Measurements from ENCODE around the gene CLIP4. TPM values are rescaled to one million over a fixed set of nuclear protein-coding genes. Genes with fewer than 3 reads are reported as not detected.

Gene CLIP4
- total RNA-seq, 1 experiment from 2014 or later = 0.39 TPM

DNA sequence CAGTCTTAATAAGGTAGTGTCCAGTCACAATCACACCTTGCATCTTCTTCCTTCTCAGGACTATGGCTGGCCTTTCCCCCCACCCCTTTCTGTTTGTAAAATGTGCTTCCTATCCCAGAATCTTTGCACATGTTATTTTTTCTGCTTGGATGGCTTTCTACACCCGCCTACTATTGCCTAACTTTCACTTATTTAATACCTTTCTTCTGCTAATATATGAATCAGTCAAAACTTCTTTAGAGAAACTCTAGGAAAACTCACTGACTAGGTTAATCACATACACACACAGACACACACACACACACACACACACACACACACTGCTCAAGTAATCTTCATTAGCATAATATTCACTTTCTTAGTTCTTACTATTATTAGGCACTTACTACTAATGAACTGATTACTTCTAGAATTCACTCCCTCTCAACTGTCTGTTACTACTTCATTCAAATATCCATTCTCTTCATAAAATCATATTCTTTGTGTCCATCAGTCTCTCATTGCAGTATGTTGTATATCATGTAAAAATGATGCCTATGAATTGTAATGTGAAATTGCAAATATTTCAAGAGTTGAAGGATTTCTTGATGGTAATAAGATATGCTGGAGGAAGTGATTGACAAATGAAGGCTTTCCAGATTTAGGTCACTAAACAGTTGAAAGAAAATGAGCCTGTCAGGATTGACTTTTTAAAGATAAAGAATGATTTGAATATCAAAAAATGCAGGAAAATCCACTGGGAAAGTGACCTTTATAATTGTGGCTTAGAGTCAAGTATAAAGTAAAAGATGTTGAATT, 51.2 kb downstream of the CLIP4 start (continued):
- TF ChIP-seq, protein P1, sequence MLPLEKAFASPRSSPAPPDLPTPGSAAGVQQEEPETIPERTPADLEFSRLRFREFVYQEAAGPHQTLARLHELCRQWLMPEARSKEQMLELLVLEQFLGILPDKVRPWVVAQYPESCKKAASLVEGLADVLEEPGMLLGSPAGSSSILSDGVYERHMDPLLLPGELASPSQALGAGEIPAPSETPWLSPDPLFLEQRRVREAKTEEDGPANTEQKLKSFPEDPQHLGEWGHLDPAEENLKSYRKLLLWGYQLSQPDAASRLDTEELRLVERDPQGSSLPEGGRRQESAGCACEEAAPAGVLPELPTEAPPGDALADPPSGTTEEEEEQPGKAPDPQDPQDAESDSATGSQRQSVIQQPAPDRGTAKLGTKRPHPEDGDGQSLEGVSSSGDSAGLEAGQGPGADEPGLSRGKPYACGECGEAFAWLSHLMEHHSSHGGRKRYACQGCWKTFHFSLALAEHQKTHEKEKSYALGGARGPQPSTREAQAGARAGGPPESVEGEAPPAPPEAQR (CRISPR knock-in tag; IDR thresholded peaks at IDR 0.05) = no peak
- TF ChIP-seq MXD4 (CRISPR knock-in tag; IDR thresholded peaks at IDR 0.05; ENCODE audit: borderline replicate concordance) = no peak

DNA sequence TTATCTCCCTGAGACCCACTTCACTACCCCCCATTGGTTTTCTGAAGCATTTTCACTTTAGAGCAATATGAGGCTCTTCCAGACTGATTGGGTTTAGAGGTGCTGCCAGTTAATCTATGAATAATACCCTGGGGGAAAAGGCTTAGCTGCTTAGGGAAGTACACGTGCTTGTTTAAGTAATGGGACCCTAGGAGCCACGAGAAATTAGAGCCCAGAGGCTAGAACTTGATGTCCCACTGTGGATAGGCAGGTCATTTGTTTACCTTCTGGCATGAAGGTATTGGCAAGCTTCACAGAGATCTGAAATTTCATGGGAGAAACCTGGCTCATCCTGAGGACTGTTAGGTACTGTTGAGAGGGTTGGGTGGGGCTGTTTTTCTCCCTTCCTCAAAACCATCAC, 59.7 kb downstream of the CLIP4 start:
- Mint-ChIP-seq H3K9me3 (peaks cover 8% of the 10 kb centered on the region; the same call in 1 of the 2 replicates), H3K27ac (no peak overlapping the region), H3K36me3 (no peaks in the 10 kb centered on the region), H3K27me3 (ENCODE audit: low read depth) (peaks cover 73% of the 10 kb centered on the region), H3K4me3 (no peak overlapping the region), H3K4me1 (no peaks in the 10 kb centered on the region)
- ATAC-seq (no peak), DNase-seq (ENCODE audit: low spot score) (no peak)
- ChIA-PET POLR2A (no interaction called here), CTCF (no interaction called here)
- no peak for TF ChIP-seq JUN (CRISPR knock-in tag; IDR thresholded peaks at IDR 0.05)

DNA sequence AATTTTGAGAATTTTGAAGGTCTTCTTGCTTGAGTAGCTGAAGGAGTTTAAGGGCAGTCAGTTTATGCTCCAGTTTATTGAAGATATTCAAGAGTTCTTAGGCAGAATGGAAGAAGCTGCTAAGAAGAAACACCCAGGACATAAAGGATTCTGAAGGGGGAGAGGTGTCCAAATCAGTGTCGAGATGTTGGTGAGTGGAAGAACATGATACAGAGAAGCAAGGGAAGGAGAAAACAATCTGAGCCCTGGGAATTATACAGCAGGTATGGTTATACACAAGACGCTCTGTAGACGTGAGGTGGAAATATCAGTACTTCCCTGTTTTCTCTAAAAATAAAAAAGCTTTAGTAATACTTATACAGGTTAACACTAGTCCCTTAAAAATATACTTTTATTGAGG, 60.1 kb downstream of the CLIP4 start:
- CTCF ChIA-PET = no interaction called here
- ATAC-seq = no peak
- H3K4me1 Mint-ChIP-seq = no peaks in the 10 kb centered on the region
- DNase-seq (ENCODE audit: low spot score) = no peak
- peaks cover 8% of the 10 kb centered on the region; the same call in 1 of the 2 replicates for H3K9me3 Mint-ChIP-seq
- TF ChIP-seq RELA (CRISPR knock-in tag; IDR thresholded peaks at IDR 0.05; ENCODE audit: borderline replicate concordance) (no peak), GRHL2 (CRISPR knock-in tag; IDR thresholded peaks at IDR 0.05; ENCODE audit: insufficient replicate concordance, severe bottlenecking) (no peak), CREM (CRISPR knock-in tag; IDR thresholded peaks at IDR 0.05) (no peak), FOXK1 (CRISPR knock-in tag; IDR thresholded peaks at IDR 0.05) (no peak), ZNF396 (CRISPR knock-in tag; IDR thresholded peaks at IDR 0.05; ENCODE audit: borderline replicate concordance) (no peak), NFYB (CRISPR knock-in tag; conservative IDR thresholded peaks at IDR 0.05; ENCODE audit: low read depth) (no peak)
- TF ChIP-seq, protein P2, sequence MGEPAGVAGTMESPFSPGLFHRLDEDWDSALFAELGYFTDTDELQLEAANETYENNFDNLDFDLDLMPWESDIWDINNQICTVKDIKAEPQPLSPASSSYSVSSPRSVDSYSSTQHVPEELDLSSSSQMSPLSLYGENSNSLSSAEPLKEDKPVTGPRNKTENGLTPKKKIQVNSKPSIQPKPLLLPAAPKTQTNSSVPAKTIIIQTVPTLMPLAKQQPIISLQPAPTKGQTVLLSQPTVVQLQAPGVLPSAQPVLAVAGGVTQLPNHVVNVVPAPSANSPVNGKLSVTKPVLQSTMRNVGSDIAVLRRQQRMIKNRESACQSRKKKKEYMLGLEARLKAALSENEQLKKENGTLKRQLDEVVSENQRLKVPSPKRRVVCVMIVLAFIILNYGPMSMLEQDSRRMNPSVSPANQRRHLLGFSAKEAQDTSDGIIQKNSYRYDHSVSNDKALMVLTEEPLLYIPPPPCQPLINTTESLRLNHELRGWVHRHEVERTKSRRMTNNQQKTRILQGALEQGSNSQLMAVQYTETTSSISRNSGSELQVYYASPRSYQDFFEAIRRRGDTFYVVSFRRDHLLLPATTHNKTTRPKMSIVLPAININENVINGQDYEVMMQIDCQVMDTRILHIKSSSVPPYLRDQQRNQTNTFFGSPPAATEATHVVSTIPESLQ (CRISPR knock-in tag; IDR thresholded peaks at IDR 0.05) = no peak
- POLR2A ChIA-PET = no interaction called here
- no peak overlapping the region for H3K4me3 Mint-ChIP-seq
- no peaks in the 10 kb centered on the region for H3K36me3 Mint-ChIP-seq
- H3K27me3 Mint-ChIP-seq (ENCODE audit: low read depth) = peaks cover 75% of the 10 kb centered on the region
- no peak overlapping the region for H3K27ac Mint-ChIP-seq

DNA sequence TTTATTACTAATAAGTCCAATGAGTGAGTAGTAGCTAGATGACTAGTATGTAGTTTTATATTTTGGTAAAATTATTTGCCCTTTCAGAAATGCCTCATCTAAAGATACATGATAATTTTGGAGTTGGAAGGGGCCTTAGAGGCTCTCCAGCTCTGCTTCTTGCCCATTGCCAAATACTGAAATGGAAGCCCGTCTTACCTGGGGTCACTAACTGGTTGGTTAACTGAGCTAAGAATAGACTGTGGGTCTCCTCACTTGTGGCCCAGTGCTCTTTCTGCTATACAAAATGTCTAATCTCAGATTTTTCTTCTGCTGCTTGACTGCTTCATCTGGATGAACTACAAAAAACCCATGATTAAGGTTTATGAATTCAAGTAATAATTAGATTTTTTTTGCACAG, 67.1 kb downstream of the CLIP4 start:
- ChIA-PET CTCF (interaction anchor here (0.6 kb wide), 2 partner anchors 41 to 616 kb away, joined by 3 to 4 read pairs; no protein-coding TSS in a partner anchor), POLR2A (no interaction called here)
- ATAC-seq (no peak), DNase-seq (ENCODE audit: low spot score) (no peak)
- H3K4me3 Mint-ChIP-seq = no peak overlapping the region
- peaks cover 22% of the 10 kb centered on the region for H3K27me3 Mint-ChIP-seq (ENCODE audit: low read depth)
- no peaks in the 10 kb centered on the region for H3K36me3 Mint-ChIP-seq
- peaks cover 1% of the 10 kb centered on the region for H3K9me3 Mint-ChIP-seq
- no peaks in the 10 kb centered on the region for H3K4me1 Mint-ChIP-seq
- no peak overlapping the region for H3K27ac Mint-ChIP-seq
- TF ChIP-seq ZNF423 (CRISPR knock-in tag; IDR thresholded peaks at IDR 0.05) = no peak
- TF ChIP-seq, protein P3, sequence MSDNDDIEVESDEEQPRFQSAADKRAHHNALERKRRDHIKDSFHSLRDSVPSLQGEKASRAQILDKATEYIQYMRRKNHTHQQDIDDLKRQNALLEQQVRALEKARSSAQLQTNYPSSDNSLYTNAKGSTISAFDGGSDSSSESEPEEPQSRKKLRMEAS (CRISPR knock-in tag; IDR thresholded peaks at IDR 0.05) = no peak
- TF ChIP-seq ZNF671 (CRISPR knock-in tag; IDR thresholded peaks at IDR 0.05) = no peak
- TF ChIP-seq KAT7 (CRISPR knock-in tag; IDR thresholded peaks at IDR 0.05; ENCODE audit: borderline replicate concordance) = no peak
- TF ChIP-seq ZNF121 (CRISPR knock-in tag; IDR thresholded peaks at IDR 0.05) = no peak
- TF ChIP-seq, protein P4, sequence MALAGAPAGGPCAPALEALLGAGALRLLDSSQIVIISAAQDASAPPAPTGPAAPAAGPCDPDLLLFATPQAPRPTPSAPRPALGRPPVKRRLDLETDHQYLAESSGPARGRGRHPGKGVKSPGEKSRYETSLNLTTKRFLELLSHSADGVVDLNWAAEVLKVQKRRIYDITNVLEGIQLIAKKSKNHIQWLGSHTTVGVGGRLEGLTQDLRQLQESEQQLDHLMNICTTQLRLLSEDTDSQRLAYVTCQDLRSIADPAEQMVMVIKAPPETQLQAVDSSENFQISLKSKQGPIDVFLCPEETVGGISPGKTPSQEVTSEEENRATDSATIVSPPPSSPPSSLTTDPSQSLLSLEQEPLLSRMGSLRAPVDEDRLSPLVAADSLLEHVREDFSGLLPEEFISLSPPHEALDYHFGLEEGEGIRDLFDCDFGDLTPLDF (CRISPR knock-in tag; IDR thresholded peaks at IDR 0.05) = no peak
- TF ChIP-seq, protein P5, sequence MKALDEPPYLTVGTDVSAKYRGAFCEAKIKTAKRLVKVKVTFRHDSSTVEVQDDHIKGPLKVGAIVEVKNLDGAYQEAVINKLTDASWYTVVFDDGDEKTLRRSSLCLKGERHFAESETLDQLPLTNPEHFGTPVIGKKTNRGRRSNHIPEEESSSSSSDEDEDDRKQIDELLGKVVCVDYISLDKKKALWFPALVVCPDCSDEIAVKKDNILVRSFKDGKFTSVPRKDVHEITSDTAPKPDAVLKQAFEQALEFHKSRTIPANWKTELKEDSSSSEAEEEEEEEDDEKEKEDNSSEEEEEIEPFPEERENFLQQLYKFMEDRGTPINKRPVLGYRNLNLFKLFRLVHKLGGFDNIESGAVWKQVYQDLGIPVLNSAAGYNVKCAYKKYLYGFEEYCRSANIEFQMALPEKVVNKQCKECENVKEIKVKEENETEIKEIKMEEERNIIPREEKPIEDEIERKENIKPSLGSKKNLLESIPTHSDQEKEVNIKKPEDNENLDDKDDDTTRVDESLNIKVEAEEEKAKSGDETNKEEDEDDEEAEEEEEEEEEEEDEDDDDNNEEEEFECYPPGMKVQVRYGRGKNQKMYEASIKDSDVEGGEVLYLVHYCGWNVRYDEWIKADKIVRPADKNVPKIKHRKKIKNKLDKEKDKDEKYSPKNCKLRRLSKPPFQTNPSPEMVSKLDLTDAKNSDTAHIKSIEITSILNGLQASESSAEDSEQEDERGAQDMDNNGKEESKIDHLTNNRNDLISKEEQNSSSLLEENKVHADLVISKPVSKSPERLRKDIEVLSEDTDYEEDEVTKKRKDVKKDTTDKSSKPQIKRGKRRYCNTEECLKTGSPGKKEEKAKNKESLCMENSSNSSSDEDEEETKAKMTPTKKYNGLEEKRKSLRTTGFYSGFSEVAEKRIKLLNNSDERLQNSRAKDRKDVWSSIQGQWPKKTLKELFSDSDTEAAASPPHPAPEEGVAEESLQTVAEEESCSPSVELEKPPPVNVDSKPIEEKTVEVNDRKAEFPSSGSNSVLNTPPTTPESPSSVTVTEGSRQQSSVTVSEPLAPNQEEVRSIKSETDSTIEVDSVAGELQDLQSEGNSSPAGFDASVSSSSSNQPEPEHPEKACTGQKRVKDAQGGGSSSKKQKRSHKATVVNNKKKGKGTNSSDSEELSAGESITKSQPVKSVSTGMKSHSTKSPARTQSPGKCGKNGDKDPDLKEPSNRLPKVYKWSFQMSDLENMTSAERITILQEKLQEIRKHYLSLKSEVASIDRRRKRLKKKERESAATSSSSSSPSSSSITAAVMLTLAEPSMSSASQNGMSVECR (CRISPR knock-in tag; IDR thresholded peaks at IDR 0.05; ENCODE audit: borderline replicate concordance) = no peak
- no peak for TF ChIP-seq ZNF396 (CRISPR knock-in tag; IDR thresholded peaks at IDR 0.05; ENCODE audit: borderline replicate concordance)
- TF ChIP-seq, protein P6, sequence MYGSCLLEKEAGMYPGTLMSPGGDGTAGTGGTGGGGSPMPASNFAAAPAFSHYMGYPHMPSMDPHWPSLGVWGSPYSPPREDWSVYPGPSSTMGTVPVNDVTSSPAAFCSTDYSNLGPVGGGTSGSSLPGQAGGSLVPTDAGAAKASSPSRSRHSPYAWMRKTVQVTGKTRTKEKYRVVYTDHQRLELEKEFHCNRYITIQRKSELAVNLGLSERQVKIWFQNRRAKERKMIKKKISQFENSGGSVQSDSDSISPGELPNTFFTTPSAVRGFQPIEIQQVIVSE (CRISPR knock-in tag; IDR thresholded peaks at IDR 0.05; ENCODE audit: borderline replicate concordance) = no peak
- TF ChIP-seq ZBTB21 (CRISPR knock-in tag; IDR thresholded peaks at IDR 0.05; ENCODE audit: borderline replicate concordance) = no peak
- TF ChIP-seq GABPB1 (CRISPR knock-in tag; IDR thresholded peaks at IDR 0.05) = no peak
